Measurements from ENCODE around the gene ANKRD49.
"Not testable (repeated sequence)": the region's sequence is repeated elsewhere in the genome, so short reads cannot be mapped to it uniquely, and the experiment has no call there.

Gene ANKRD49

GRCh38 chr11:94493281-94494125 lies at the start of gene ANKRD49, which contains the start of gene MRE11:
TSS of gene ANKRD49 (plus strand) at chr11:94493984. CDS start at chr11:94496694, 2,710 bp downstream.
TSS of gene MRE11 (minus strand) at chr11:94493844. CDS start at chr11:94492801, 1,043 bp downstream.
- DNase-seq (ENCODE audit: low read depth) = peak; percentile 95

DNA sequence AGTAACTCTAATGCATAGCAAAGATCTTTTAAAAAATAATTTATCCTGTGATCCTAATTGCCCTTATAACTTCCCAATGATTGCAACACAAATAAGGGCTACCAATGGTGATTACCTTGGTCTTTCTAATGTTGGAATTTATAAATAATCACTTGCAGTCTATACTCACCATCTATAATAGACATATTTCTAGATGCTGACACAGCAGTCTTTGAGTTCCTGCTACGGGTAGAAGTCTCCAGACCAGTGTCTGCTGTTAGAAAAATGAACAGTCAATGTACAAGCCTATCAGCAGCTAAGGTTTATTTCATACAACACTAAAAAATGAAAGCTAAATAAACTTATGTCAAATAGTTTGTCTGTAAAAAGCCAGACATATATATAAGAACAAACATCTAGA lies 48.1 kb upstream of the ANKRD49 start:
- no peak for DNase-seq (ENCODE audit: low read depth)

DNA sequence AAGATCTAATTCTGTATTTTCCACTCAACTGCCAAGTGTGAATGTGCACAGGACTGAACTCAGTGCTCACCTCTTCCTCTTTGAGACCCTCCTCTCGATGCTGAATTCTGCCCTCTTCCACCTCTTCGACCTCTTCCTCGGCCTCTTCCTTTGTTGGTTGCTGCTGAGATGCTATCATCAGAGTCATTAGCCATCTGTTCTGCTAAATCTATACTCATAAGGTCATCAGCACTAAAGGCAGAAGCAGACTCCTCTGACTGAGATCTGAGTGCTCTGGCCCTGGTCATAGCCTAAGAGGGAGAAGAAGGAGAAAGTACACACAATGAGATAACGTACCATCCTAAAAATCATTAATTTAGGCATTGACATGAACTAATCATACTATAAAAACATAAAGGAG lies 46.6 kb upstream of the ANKRD49 start:
- no peak for DNase-seq (ENCODE audit: low read depth)

DNA sequence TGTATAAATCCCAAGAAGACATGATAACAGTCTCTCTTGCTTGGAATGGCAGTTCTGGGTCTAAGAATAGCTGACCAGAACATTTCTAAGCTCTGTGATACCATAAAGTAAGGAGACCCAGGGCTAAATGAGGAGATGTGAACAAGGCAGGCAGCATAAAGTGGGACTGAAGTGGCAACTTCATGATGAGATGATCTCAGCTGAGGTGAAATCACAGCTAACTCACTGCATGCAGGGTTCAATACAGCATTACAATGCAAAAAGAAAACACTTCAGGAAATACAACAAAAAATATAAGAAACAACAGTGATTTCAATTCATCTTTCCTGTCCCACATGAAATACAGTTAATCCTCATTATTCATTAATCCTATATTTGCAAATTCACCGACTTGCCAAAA lies 44.8 kb upstream of the ANKRD49 start:
- DNase-seq (ENCODE audit: low read depth) = no peak

GRCh38 chr11:94449437-94449836 lies 44.3 kb upstream of the ANKRD49 start:
- DNase-seq (ENCODE audit: low read depth) = peak; percentile 21

GRCh38 chr11:94450048-94450447 lies 43.7 kb upstream of the ANKRD49 start:
- no peak for DNase-seq (ENCODE audit: low read depth)

- no peak for DNase-seq (ENCODE audit: low read depth)
These were observed 40.8 kb upstream of the ANKRD49 start for GRCh38 chr11:94452988-94453387.

- DNase-seq (ENCODE audit: low read depth) = no peak
These were observed 39.5 kb upstream of the ANKRD49 start for GRCh38 chr11:94454301-94454700.

DNA sequence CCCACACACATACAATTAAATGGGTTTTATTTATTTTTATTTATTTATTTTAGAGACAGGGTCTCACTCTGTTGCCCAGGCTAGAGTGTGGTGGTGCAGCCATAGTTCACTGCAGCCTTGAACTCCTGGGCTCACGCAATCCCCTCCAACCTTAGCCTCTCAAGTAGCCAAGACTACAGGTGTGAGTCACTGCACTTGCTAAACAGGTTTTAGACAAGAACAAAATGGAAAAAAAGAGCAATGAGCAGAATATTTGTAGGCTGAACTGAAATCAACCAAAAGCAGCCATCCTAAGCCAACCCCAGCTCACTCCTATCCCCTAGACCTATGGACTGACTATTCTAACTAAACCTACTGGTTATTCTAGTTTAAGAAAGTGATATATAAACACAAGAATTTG lies 37.9 kb upstream of the ANKRD49 start:
- DNase-seq (ENCODE audit: low read depth) = no peak

DNA sequence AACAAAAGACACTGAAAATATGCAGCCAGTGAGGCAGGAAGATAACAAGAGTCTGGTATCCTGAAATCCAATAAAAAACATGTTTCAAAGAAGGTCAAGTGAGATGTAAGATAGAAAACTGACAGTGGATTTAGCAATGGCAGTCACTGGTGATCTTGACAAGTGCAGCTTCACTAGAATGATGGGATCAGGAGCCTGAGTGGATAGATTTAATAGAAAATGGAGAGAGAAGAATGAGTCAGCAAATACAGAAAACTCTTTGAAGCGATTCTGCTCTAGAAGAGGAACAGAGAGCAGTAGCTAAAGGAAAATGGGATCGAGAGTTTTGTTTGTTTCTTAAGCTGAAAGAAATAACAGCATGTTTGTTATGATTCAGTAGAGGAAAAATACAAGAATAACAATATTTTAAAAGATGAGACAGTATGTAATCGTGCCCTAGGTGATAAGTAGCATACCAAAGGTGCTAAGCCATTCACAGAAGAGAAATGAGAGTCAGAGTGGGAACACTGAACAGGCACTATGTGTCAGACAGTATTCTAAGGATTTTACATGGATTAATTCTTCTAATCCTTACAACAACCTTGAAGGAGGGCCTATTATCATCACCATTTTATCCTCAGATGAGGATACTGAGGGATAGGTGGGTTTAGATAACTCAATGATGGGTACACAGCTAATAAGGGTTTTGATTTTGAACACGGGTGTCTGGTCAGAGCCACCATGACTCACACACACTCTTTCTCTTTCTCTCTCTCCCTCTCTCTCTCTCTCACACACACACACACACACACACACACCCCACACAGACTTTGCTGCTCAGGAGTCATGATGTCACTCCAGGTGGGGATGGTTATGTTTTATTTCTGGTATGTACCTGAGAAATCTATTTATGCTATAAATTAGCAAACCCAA lies 36.4 kb upstream of the ANKRD49 start:
- DNase-seq (ENCODE audit: low read depth) = no peak

DNA sequence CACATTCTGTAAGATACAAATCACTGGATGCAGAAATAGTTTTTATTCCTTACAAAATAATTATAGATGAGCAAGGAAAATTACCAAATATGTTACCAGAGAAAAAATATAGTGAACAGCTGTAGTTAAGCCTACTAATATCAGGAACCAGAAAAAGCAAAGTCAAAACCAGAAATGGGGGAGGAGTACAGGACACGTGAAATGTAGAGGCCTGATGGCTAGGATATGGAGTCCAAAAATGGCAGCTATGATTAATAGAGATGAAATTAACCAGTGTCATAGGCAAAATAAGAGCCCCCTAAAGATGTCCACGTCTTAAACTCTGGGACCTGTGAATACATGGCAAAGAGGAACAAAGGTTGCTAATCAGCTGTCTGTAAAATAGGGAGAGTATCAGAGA lies 34.2 kb upstream of the ANKRD49 start:
- DNase-seq (ENCODE audit: low read depth) = no peak

- DNase-seq (ENCODE audit: low read depth) = no peak
These were observed 24.4 kb upstream of the ANKRD49 start for GRCh38 chr11:94469416-94469815.

DNA sequence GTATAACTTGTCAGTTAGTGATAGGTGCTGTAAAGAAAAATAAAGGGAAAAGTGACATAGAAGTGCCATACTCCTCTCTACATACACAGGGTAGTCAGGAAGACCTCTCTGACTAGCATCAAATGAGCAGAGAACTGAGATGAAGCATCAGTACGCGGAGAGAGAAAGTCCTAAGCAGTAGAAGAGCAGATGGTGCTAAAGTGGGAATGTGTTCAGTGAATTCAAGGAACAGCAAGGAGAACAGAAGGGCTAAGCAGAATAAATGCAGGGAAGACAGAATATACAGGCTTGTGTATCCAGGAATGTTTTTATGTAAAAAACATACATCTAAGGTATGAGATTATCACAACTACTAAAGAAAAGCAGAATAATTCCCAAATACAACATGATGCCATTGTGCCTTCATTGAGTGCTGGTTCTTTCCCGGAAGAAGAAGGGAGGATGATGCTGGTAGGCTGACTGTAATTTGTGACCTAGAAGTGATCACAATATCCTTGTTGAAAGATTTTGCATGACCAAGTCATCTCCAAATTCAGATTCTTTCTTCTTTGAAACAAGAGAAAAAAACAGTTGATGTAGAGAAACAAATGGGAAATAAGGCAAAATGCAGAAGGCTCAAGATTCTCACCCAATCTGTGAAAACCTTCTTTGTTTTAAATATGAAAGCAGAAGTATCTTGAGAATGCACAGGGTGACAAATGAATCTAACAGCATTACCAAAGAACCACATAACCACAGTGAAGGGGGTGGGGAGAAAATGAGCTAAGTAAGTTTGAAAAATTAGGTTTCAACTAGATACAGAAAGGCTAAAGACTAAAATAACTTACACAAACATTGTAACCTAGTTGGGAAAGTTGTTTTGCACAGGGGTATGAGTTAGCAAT lies 20.6 kb upstream of the ANKRD49 start:
- DNase-seq (ENCODE audit: low read depth) = no peak

GRCh38 chr11:94477624-94478023 lies 16.2 kb upstream of the ANKRD49 start:
- DNase-seq (ENCODE audit: low read depth) = no peak

DNA sequence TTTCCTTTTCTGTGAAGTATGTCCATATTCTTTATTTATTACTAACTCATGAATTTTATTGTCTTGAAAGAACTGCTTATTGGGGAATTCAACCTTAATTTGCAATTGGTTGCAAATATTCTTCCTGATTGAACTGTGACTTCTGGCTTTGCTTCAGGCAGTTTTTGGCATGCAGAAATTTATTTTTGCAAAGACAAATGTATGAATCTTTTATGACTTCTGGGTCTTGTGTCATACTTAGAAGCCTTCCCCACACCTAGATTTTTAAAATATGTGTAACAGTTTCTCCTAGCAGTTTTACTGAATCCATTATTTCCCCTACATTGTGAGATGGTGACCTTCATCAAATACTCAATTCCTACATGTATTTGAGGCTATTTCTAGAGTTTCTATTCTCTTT lies 12.4 kb upstream of the ANKRD49 start:
- DNase-seq (ENCODE audit: low read depth) = no peak

GRCh38 chr11:94486068-94486467 lies 7.7 kb upstream of the ANKRD49 start:
- DNase-seq (ENCODE audit: low read depth) = no peak

- no peak for DNase-seq (ENCODE audit: low read depth)
These were observed 419 bp downstream of the ANKRD49 start for GRCh38 chr11:94494126-94494680.

DNA sequence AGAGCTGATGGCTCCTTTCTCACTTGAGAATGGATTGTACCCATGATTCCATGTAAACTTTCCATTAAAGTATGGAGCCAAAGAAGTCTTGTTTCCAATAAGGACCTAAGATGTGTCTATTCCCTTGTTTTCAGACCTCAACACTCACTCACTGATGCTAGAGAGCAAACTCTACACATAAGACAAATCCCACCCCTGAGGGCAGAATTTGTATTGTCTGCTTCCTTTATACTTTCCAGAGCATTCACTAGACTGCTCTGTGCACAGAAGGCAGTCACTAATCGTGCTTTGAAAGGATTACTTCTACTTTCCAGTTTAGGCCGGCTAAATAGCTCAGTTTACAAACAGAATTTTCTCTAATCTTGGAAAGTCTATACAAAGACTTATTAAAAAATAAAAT lies 6.4 kb downstream of the ANKRD49 start:
- DNase-seq (ENCODE audit: low read depth) = no peak

- DNase-seq (ENCODE audit: low read depth) = no peak
These were observed 7.7 kb downstream of the ANKRD49 start for GRCh38 chr11:94501522-94501921.

- DNase-seq (ENCODE audit: low read depth) = peak; percentile 26
These were observed 11.0 kb downstream of the ANKRD49 start for GRCh38 chr11:94504689-94505293.

GRCh38 chr11:94506513-94506912 lies 12.7 kb downstream of the ANKRD49 start:
- not testable (repeated sequence) for DNase-seq (ENCODE audit: low read depth)

Measured in fibroblast of the conjunctiva (primary cell).